Glomerular visceral epithelial cell (primary cell): ENCODE data around the gene SGIP1.

Source experiments
- DNase-seq: peaks from one replicate; pipeline ENCODE4 v3.0.0-alpha.2; 2016; ENCODE audit errors: extremely low spot score

Gene SGIP1

GRCh38 chr1:66605419-66605997, 71.6 kb downstream of the SGIP1 start:
- no peak for DNase-seq

- DNase-seq: no peak
These were observed 72.6 kb downstream of the SGIP1 start for GRCh38 chr1:66606362-66607065.

- no peak for DNase-seq
These were observed 73.5 kb downstream of the SGIP1 start for GRCh38 chr1:66607458-66607857.

GRCh38 chr1:66613187-66613586, 79.2 kb downstream of the SGIP1 start:
- DNase-seq: no peak

- DNase-seq: no peak
These were observed 83.6 kb downstream of the SGIP1 start for GRCh38 chr1:66617362-66618184.

- no peak for DNase-seq
These were observed 84.4 kb downstream of the SGIP1 start for GRCh38 chr1:66618390-66618789.

- peak; percentile 16 for DNase-seq
These were observed 89.9 kb downstream of the SGIP1 start for GRCh38 chr1:66623812-66624211.

GRCh38 chr1:66624412-66625060, 90.6 kb downstream of the SGIP1 start:
- DNase-seq: peak; percentile 12

- DNase-seq: no peak
These were observed 92.3 kb downstream of the SGIP1 start for GRCh38 chr1:66626261-66626660.

GRCh38 chr1:66628926-66629325, 95.0 kb downstream of the SGIP1 start:
- DNase-seq: no peak

GRCh38 chr1:66633159-66633558, 99.2 kb downstream of the SGIP1 start:
- no peak for DNase-seq

GRCh38 chr1:66637146-66637545, 103.2 kb downstream of the SGIP1 start:
- DNase-seq: no peak

- DNase-seq: no peak
These were observed 108.0 kb downstream of the SGIP1 start for GRCh38 chr1:66641891-66642473.

GRCh38 chr1:66642992-66643391, 109.0 kb downstream of the SGIP1 start:
- DNase-seq: no peak

GRCh38 chr1:66644331-66644730, 110.4 kb downstream of the SGIP1 start:
- no peak for DNase-seq

GRCh38 chr1:66648901-66649595, 115.1 kb downstream of the SGIP1 start:
- no peak for DNase-seq

GRCh38 chr1:66652556-66652955, 118.6 kb downstream of the SGIP1 start:
- no peak for DNase-seq

- no peak for DNase-seq
These were observed 120.7 kb downstream of the SGIP1 start for GRCh38 chr1:66654643-66655042.

GRCh38 chr1:66671455-66671854, 137.5 kb downstream of the SGIP1 start:
- no peak for DNase-seq

GRCh38 chr1:66676613-66677298, 142.8 kb downstream of the SGIP1 start:
- peak; percentile 60 for DNase-seq

- DNase-seq: no peak
These were observed 144.2 kb downstream of the SGIP1 start for GRCh38 chr1:66678146-66678545.
